Measurements from ENCODE around the gene RASSF3.
"Not testable (repeated sequence)": the region's sequence is repeated elsewhere in the genome, so short reads cannot be mapped to it uniquely, and the experiment has no call there.

Gene RASSF3

DNA sequence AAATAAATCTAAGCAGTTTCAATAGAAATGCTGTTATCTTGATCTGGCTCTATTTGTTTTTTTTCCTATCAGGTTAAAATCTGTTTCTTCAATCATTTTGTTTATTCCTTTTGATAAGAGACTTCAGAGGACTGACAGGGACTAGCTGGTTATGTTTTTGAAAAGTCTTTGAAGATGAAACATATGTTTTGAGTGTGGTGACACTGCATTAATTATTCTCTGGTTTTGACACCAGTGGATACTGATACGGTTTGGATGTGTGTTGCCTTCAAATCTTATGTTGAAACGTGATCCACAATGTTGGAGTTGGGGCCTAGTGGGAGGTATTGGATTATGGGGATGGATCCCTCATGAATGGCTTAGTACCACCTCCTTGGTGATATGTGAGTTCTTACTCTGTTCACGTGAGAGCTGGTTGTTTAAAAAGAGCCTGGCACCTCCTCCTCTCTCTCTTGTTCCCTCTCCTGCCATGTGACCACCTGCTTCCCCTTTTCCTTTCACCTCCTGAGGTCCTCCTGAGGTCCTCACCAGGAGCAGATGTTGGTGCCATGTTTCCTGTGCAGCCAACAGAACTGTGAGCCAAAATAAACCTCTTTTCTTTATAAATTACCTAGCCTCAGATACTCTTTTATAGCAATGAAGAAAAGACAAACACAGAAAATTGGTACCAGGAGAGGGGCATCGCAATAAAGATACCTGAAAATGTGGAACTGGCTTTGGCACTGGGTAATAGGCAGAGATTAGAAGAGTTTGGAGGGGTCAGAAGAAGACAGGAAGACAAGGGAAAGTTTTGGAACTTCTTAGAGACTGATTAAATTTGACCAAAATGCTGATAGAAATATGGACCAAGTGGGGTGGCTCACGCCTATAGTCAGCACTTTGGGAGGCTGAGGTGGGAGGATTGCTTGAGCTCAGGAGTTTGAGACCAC, 23.0 kb downstream of the RASSF3 start:
- no peak for DNase-seq (ENCODE audit: low read depth in 2 of 2, low spot score in 1 of 2)

DNA sequence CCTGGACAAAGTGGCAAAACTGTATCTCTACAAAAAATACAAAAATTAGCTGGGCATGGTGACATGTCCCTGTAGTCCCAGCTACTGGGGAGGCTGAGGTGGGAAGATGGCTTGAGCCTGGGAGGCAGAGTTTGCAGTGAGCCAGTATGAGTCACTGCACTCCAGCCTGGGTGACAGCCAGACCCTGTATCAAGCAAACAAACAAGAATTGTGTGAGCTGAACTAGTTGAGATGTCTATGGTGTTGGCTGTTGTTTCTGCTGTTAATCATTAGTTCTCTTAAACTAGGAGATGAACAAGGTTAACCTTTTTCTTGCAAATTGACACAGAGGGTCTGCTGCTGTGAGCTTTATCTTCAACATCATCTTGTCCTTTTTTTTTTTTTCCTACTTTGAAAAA, 23.6 kb downstream of the RASSF3 start:
- no peak for DNase-seq (ENCODE audit: low read depth in 2 of 2, low spot score in 1 of 2)

- no peak for DNase-seq (ENCODE audit: low read depth in 2 of 2, low spot score in 1 of 2)
Measured at GRCh38 chr12:64634508-64635092, 24.3 kb downstream of the RASSF3 start.

DNA sequence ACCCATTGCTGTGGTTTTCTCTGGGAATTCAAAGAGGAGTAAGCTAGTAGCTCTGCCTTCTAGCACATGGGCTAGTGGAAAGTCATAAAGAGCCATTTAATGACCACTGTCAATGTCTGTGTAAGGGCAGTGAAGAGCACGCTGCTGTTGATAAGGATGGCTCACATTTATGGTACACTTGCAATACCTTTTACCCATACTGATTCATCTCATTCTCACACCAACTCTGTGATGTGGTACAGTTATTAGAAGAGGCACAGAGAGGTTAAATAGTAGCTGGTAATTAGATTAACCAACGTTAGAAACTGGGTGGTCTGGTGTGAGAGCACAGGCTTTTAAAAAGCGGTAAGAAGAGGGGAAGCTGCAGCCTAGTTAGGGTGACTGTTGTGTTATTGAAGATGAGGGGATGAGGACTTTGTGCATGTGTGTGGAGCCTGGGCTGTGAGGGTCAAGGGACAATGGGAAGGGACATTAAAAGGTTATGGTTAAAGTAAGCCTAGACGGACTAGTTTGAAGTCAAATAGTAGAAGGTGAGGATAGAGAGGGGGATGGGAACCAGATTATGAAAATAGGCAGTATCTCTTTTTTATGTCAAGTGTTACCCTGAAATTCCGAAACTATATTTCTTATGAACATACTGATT, 25.2 kb downstream of the RASSF3 start:
- no peak for DNase-seq (ENCODE audit: low read depth in 2 of 2, low spot score in 1 of 2)

DNA sequence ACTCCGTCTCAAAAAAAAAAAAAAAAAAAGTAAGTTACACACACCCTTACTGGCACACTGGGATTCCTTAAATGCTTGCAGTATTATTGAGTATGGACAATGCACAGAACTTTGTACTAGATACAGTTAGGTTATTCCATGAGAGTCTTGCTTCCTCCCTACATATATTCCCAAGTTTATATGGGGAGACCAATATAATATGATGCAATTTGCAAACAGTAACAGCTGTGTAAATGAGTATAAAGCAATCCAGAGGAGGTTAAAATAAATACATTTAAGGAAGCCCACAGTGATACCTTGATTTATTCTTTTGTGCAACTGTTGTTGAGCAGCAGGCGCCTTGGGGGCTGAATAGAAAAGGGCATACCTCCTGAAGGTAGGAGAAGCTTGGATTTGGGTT, 26.6 kb downstream of the RASSF3 start:
- DNase-seq (ENCODE audit: low read depth in 2 of 2, low spot score in 1 of 2), result no peak

DNA sequence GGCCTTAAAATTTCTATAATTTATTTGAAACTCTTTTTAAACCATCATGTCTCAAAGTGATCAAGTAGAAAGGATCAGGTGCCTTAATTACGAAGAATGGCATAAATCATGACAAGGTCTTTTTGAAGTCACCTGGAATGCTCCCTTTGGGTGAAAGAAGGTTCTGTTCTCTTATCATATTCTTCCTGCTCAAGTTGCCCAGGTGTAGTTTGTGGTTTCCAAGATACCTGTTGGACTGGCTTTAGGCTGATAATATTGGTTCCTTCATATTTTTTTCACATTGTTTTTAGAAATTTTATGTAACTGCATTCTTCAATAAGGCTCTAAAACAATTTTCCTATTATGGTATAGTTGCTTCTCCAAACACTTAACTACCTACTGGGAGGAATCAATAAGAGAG, 29.2 kb downstream of the RASSF3 start:
- no peak for DNase-seq (ENCODE audit: low read depth in 2 of 2, low spot score in 1 of 2)

DNA sequence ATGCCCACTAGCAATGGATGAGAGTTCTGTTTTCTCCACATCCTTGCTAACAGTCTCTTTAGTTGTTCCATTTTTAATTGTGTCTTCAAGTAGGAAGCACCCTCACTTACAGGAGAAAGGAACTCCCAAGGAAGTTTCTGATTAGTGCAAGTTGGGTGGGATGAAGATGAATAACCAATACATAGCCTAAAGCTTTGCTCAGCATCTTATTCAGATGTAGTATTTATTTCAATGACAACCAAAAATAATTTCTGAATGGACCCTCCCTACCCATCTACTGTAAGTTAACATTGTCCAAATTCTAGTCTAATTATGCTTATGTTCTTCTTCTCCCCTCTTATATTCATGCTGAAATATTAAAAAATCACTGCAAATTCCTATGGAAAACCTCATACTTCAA, 36.0 kb downstream of the RASSF3 start:
- DNase-seq (ENCODE audit: low read depth in 2 of 2, low spot score in 1 of 2), result no peak

DNA sequence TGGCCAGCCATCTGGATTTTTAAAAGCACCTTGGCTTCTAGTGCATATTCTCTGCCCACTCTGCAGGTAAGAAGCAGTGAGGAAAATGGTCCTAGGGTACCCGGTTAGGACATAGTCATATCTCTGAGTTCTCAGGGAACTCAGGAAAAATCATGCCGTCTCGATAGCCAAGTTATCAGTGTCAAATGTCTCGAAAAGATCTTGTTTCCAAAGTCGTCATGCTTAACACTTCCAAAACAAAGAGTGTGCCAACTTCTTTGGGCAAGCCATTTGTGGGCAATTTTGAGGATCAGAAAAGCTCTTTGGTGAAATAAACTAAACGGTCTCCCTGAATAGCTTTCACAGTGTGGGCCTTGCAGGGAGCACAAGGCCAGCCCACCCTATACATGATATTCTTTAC, 39.2 kb downstream of the RASSF3 start:
- no peak for DNase-seq (ENCODE audit: low read depth in 2 of 2, low spot score in 1 of 2)

DNA sequence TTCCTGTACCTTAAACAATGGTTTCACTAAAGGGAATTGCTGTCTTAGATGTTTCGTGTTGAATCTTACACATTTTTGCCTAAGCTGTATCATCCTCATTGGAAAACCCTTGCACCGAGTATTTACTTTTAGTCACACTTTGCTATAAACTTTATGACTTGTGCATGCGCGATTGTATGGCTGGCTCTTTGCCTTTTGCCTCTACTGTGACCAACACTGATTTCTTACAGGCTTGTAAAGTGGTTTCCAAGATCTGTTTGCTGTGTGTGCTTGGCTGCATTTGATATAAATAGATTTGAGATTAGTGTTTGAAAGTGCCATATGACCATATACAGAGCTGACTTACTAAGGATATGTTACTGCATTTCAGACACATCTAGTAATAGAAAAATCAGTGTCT, 40.5 kb downstream of the RASSF3 start:
- no peak for DNase-seq (ENCODE audit: low read depth in 2 of 2, low spot score in 1 of 2)

GRCh38 chr12:64652346-64652745, 42.1 kb downstream of the RASSF3 start:
- DNase-seq (ENCODE audit: low read depth in 2 of 2, low spot score in 1 of 2), result no peak

GRCh38 chr12:64653123-64653522, 42.8 kb downstream of the RASSF3 start:
- no peak for DNase-seq (ENCODE audit: low read depth in 2 of 2, low spot score in 1 of 2)

DNA sequence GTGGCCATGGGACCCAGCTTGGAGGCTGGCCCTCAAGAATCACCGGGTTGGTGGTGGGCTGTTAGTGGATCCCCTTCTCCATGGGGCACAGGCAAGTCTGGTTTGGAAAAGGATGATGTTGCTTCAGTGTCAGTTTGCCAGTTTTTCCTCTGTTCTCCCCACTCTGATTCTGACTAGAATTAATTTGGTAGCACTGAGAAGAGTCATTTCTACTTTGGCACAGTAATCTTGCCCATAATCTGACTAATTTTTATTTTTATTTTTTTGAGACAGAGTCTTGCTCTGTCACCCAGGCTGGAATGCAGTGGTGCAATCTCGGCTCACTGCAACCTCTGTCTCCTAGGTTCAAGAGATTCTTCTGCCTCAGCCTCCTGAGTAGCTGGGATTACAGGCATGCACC, 43.6 kb downstream of the RASSF3 start:
- not testable (repeated sequence) for DNase-seq (ENCODE audit: low read depth in 2 of 2, low spot score in 1 of 2)

- no peak for DNase-seq (ENCODE audit: low read depth in 2 of 2, low spot score in 1 of 2)
Measured at GRCh38 chr12:64655141-64655540, 44.8 kb downstream of the RASSF3 start.

- no peak for DNase-seq (ENCODE audit: low read depth in 2 of 2, low spot score in 1 of 2)
Measured at GRCh38 chr12:64656429-64656828, 46.1 kb downstream of the RASSF3 start.

DNA sequence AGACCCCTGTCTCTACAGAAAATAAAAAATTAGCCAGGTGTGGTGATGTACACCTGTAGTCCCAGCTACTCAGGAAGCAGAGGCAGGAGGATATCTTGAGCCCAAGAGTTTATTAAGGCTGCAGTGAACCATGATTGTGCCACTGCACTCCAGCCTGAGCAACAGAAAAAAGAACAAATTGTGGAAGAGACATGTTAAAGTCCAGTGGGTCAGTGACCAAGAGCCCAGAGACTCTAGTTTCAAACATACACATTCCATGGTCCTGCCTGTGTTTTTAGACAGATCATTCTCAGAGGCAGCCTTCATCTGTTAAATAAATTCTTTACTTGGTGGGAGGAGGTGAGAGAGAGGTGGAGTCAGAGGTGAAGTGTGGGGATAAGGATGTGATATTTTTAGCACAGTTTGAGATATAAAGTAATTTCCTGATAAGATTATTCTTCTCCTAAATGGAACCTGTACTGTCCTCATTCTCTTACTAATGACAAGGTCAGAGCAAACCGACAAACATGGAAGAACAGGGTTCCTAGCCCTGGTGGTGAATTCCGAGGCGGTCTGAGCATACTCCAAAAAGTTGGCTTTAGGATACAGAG, 48.7 kb downstream of the RASSF3 start:
- DNase-seq (ENCODE audit: low read depth in 2 of 2, low spot score in 1 of 2), result no peak

DNA sequence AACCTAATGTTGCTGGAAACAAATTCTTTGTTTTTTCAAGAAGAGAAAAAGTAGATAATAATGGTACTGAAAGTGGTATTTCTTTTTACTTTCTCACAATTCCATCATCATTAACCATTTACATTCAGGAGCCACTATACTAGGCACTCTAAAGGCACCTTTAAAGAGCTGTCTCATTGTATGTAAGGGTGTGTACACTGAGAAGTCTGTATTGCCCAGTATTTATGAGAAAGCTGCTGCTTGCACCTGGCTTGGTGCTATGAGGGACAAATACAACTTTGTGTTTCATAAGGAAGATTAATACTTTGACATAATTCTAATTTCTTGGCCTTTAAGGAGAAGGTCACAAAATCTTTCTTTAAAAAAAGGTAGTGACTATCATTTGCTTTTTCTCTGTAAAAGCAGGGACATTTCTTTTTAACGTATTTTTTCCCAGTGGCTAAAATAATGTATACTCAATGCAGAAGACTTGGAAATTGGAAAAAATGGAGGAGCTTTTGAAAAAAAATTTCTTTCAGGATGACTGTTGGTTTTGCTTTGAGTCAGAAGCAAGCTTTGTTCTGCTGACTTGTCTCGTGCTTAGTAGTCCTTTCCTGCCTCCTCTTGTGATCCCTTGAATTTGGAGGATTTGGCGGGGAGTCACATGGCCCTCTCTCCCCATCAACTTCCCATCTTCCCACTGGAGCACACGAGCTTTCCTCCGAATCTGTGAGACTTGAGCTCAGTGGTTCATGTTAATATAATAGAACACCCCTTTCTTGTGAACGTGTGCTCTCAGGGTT, 50.1 kb downstream of the RASSF3 start:
- DNase-seq (ENCODE audit: low read depth in 2 of 2, low spot score in 1 of 2), result no peak

GRCh38 chr12:64663015-64663414, 52.7 kb downstream of the RASSF3 start:
- no peak for DNase-seq (ENCODE audit: low read depth in 2 of 2, low spot score in 1 of 2)

GRCh38 chr12:64665514-64665913, 55.2 kb downstream of the RASSF3 start:
- DNase-seq (ENCODE audit: low read depth in 2 of 2, low spot score in 1 of 2), result no peak

DNA sequence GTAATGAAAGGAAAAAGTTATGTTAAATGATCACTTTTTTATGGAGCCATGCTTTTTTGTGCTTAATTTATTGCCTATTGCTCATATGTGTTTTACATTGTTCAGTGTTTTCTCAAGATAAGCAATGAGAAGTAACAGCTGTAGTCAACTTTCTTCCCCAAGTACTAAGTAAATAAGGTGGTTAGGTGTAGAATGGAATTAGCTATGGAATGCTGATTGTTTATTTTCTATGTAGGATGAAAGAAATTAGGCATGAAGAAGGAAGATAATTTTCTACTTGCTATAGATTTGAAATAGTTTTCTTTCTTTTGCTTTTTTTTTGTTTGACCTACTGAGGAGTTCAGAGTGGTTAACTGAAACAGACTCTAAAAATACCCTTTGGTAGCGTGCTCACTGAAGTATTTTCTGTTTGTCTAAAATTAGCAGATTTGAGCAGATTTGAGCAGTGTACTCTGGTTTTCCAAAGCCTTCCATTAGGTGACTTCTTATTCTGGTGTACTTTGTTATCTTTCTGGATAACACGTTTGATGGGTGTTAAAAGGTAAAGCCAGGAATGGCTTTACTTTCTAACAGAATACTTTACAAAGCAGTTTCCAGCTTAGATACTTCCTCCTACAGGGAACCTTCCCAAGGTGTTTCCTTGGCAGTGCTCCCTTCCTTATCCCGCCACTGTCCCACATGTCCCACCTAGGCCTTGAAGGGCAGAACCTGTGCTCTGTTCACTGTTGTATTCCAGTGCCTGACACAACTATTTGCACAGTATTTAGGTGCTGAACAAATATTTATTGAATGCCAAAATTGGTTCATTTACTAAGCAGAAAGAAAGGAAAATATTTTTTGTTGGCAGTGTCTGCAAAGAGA, 56.0 kb downstream of the RASSF3 start:
- no peak for DNase-seq (ENCODE audit: low read depth in 2 of 2, low spot score in 1 of 2)

DNA sequence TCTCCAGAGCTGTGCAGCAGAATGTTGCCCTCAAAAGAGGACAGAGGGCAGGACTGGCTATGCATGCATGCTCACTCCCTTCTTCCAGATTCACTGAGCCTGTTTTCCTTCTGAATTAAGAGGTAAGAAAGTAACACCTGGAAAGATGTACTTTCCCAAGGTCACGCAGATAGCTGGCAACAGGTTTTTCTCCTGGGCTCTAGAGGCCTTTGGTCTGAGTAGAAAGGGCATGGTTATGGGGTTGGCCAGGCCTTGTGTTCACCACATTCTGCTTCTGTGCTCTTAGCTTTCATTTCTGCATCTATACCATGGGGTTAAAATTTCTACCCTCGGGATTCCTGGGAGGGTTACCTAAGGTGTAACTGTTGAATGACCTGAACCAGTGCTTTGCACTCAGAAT, 57.5 kb downstream of the RASSF3 start:
- no peak for DNase-seq (ENCODE audit: low read depth in 2 of 2, low spot score in 1 of 2)

All from stimulated activated CD8-positive, alpha-beta memory T cell treated with anti-CD3 and anti-CD28 coated beads, Interleukin-4, amount 100 ng/mL, for 1 hour (primary cell).